ENCODE results near the gene SHCBP1. TPM values are rescaled to one million over a fixed set of nuclear protein-coding genes. Genes with fewer than 3 reads are reported as not detected.

Gene SHCBP1
- total and polyA plus RNA-seq, 9 of the 15 experiments (the other 6 are each of a cell fraction or from before 2014, with no cell fraction given) = 6.2 to 29.6 (median 19.7) TPM

GRCh38 chr16:46650254-46650623, 29.1 kb upstream of the SHCBP1 start:
- DNase-seq (ENCODE audit: extremely low read depth in 1 of 4, low spot score in 3 of 4) (no peak), ATAC-seq (no peak), FAIRE-seq (no peak)
- Histone ChIP-seq H3K9ac (ENCODE audit: insufficient read depth in 1 of 2, low read depth in 2 of 2, low read length in 2 of 2) (no peak overlapping the region), H4K20me1 (replicated peaks; ENCODE audit: control insufficient read depth, insufficient read depth, low read length) (no peaks in the 10 kb centered on the region), H3K4me2 (ENCODE audit: insufficient read depth, low read length) (no peak overlapping the region), H3K9me3 (replicated peaks; ENCODE audit: control insufficient read depth, insufficient read depth, low read depth, low read length) (no peaks in the 10 kb centered on the region), H3K27ac (ENCODE audit: extremely low read depth, low read depth, low read length) (no peak overlapping the region), H3K36me3 (ENCODE audit: control insufficient read depth, insufficient read depth, low read length) (no peaks in the 10 kb centered on the region), H3K27me3 (ENCODE audit: control insufficient read depth in 2 of 2, insufficient read depth in 2 of 2, low read length in 2 of 2) (peaks cover 0 to 5% of the 10 kb centered on the region in 2 experiments; a peak in 1 of 5 replicates), H3K9me1 (ENCODE audit: control insufficient read depth, insufficient read depth, low read length) (no peaks in the 10 kb centered on the region), H3K4me1 (replicated peaks in 1 of 2; ENCODE audit: control insufficient read depth in 2 of 2, insufficient read depth in 2 of 2, low read length in 2 of 2) (peaks cover 4 to 8% of the 10 kb centered on the region in 2 experiments; a peak in 3 of 5 replicates), H3K4me3 (no peak overlapping the region), H2AFZ (ENCODE audit: low read depth, low read length) (no peak overlapping the region; the same call in 1 of the 2 replicates), H3K79me2 (ENCODE audit: control insufficient read depth, insufficient read depth, low read length) (no peaks in the 10 kb centered on the region)
- peak; percentile 47 for TF ChIP-seq DACH1 (IDR thresholded peaks at IDR 0.05; ENCODE audit: partially characterized antibody)
- no peak for TF ChIP-seq NFXL1 (CRISPR knock-in tag; IDR thresholded peaks at IDR 0.05)
- no TSS peak for BruUV-seq (replicated peaks)
- in situ Hi-C loops (cut with MboI) (loop anchor here (25.0 kb wide), 1 partner anchor 262 kb away; no protein-coding TSS in a partner anchor), intact Hi-C loops (cut with micrococcal nuclease) (no loop called here)
- ChIA-PET CTCF (ENCODE audit: low intra/inter-chr PET ratio) (no interaction called here), POLR2A (interaction anchor here (1.1 kb wide), 1 partner anchor 23 kb away, joined by 4 read pairs; no protein-coding TSS in a partner anchor)
- WGBS (ENCODE audit: insufficient coverage, low coverage, missing lambda C conversion rate) = 80% methylated on average over 5 of the region's 5 CpGs

GRCh38 chr16:46649588-46650253, 28.5 kb upstream of the SHCBP1 start:
- POLR2A ChIA-PET = interaction anchor here (1.1 to 1.4 kb wide), 2 partner anchors 20 to 24 kb away, joined by 4 read pairs; no protein-coding TSS in a partner anchor
- Histone ChIP-seq H3K36me3 (ENCODE audit: control insufficient read depth, insufficient read depth, low read length) (no peaks in the 10 kb centered on the region), H3K4me2 (ENCODE audit: insufficient read depth, low read length) (peak overlapping the region; percentile 68), H3K27me3 (ENCODE audit: control insufficient read depth in 2 of 2, insufficient read depth in 2 of 2, low read length in 2 of 2) (peaks cover 0 to 5% of the 10 kb centered on the region in 2 experiments; a peak in 1 of 5 replicates), H3K9me1 (ENCODE audit: control insufficient read depth, insufficient read depth, low read length) (no peaks in the 10 kb centered on the region), H3K9me3 (replicated peaks; ENCODE audit: control insufficient read depth, insufficient read depth, low read depth, low read length) (no peaks in the 10 kb centered on the region), H3K27ac (ENCODE audit: extremely low read depth, low read depth, low read length) (no peak overlapping the region; the same call in 2 of the 3 replicates), H3K4me1 (replicated peaks in 1 of 2; ENCODE audit: control insufficient read depth in 2 of 2, insufficient read depth in 2 of 2, low read length in 2 of 2) (peaks cover 4 to 8% of the 10 kb centered on the region in 2 experiments; a peak in 3 of 5 replicates), H2AFZ (ENCODE audit: low read depth, low read length) (peak overlapping the region; percentile 94), H3K4me3 (peak overlapping the region; percentile 0; the same call in 1 of the 2 replicates), H3K79me2 (ENCODE audit: control insufficient read depth, insufficient read depth, low read length) (no peaks in the 10 kb centered on the region), H3K9ac (ENCODE audit: insufficient read depth in 1 of 2, low read depth in 2 of 2, low read length in 2 of 2) (peak overlapping the region in 1 of 2 experiments; percentile 74; a peak in 1 of 4 replicates), H4K20me1 (replicated peaks; ENCODE audit: control insufficient read depth, insufficient read depth, low read length) (no peaks in the 10 kb centered on the region)
- FAIRE-seq = no peak
- peak; percentile 85 for ATAC-seq
- in situ Hi-C loops (cut with MboI) = loop anchor here (25.0 kb wide), 1 partner anchor 263 kb away; no protein-coding TSS in a partner anchor
- peak in 3 of 4 experiments; percentile 16 to 52 (median 25) for DNase-seq (ENCODE audit: extremely low read depth in 1 of 4, low spot score in 3 of 4)
- intact Hi-C loops (cut with micrococcal nuclease) = no loop called here
- BruUV-seq (replicated peaks) = no TSS peak
- WGBS (ENCODE audit: insufficient coverage, low coverage, missing lambda C conversion rate) = 24% methylated on average over 27 of the region's 27 CpGs
- CTCF ChIA-PET (ENCODE audit: low intra/inter-chr PET ratio) = no interaction called here
- TF ChIP-seq BMI1 (IDR thresholded peaks at IDR 0.05; ENCODE audit: low read length) (no peak), USF1 (CRISPR knock-in tag; IDR thresholded peaks at IDR 0.05) (peak; percentile 75), ZNF217 (CRISPR knock-in tag; IDR thresholded peaks at IDR 0.05) (no peak), MLLT1 (IDR thresholded peaks at IDR 0.05) (no peak), ILF3 (IDR thresholded peaks at IDR 0.05; ENCODE audit: borderline replicate concordance) (no peak), KAT8 (IDR thresholded peaks at IDR 0.05; ENCODE audit: low read depth) (no peak)

Data from K562 (cell line).